ENCODE data around the gene CCDC68.

CCDC68 gene

GRCh38 chr18:54911551-54911950, 47.7 kb downstream of the CCDC68 start:
- DNase-seq = no peak

GRCh38 chr18:54910161-54910919, 48.9 kb downstream of the CCDC68 start:
- DNase-seq = no peak

GRCh38 chr18:54909538-54909937, 49.7 kb downstream of the CCDC68 start:
- DNase-seq = no peak

- no peak for DNase-seq
These were observed 52.7 kb downstream of the CCDC68 start for GRCh38 chr18:54906331-54907185.

GRCh38 chr18:54905629-54906028, 53.6 kb downstream of the CCDC68 start:
- DNase-seq = no peak

- DNase-seq = no peak
These were observed 54.7 kb downstream of the CCDC68 start for GRCh38 chr18:54904581-54904980.

GRCh38 chr18:54900290-54900689, 59.0 kb downstream of the CCDC68 start:
- no peak for DNase-seq

GRCh38 chr18:54899500-54899899, 59.8 kb downstream of the CCDC68 start:
- DNase-seq = no peak

GRCh38 chr18:54888933-54889332, 70.3 kb downstream of the CCDC68 start:
- no peak for DNase-seq

- DNase-seq = no peak
These were observed 70.9 kb downstream of the CCDC68 start for GRCh38 chr18:54888378-54888777.

- no peak for DNase-seq
These were observed 75.3 kb downstream of the CCDC68 start for GRCh38 chr18:54883816-54884604.

- DNase-seq = no peak
These were observed 76.9 kb downstream of the CCDC68 start for GRCh38 chr18:54882318-54882717.

- no peak for DNase-seq
These were observed 78.0 kb downstream of the CCDC68 start for GRCh38 chr18:54881229-54881768.

GRCh38 chr18:54880395-54881105, 78.7 kb downstream of the CCDC68 start:
- no peak for DNase-seq

- no peak for DNase-seq
These were observed 79.6 kb downstream of the CCDC68 start for GRCh38 chr18:54879691-54880090.

- no peak for DNase-seq
These were observed 80.5 kb downstream of the CCDC68 start for GRCh38 chr18:54878659-54879358.

GRCh38 chr18:54878159-54878622, 81.1 kb downstream of the CCDC68 start:
- no peak for DNase-seq

- DNase-seq = no peak
These were observed 82.2 kb downstream of the CCDC68 start for GRCh38 chr18:54877076-54877475.

GRCh38 chr18:54875063-54875462, 84.2 kb downstream of the CCDC68 start:
- DNase-seq = no peak

- no peak for DNase-seq
These were observed 85.4 kb downstream of the CCDC68 start for GRCh38 chr18:54873884-54874255.

GRCh38 chr18:54872681-54873080, 86.6 kb downstream of the CCDC68 start:
- DNase-seq = no peak

- no peak for DNase-seq
These were observed 88.0 kb downstream of the CCDC68 start for GRCh38 chr18:54871231-54871630.

All from NCI-H524 treated with DMSO at 0.1 percent for 48 hours (cell line).